HepG2 (cell line): ENCODE results near the gene SLC25A45. TPM values are rescaled to one million over a fixed set of nuclear protein-coding genes. Genes with fewer than 3 reads are reported as not detected.

Experiments
- CBX1 ChIP-seq: IDR thresholded peaks from one replicate; pipeline ENCODE4 v1.6.1; 2016; ENCODE audit warnings: antibody characterized with exemption, low read depth
- CENPX ChIP-seq: sonication (generic); formaldehyde crosslinking; IDR thresholded peaks from 2 replicates; pipeline ENCODE4 v1.9.0; 2021; ENCODE audit warnings: mild to moderate bottlenecking, missing genetic modification reagents, moderate library complexity
- EZH2 ChIP-seq: conservative IDR thresholded peaks from 2 replicates; pipeline ENCODE4 v1.6.1; 2012; ENCODE audit warnings: mild to moderate bottlenecking, low read depth, low read length, moderate library complexity
- FOXO1 ChIP-seq: sonication (generic); formaldehyde crosslinking; IDR thresholded peaks from 2 replicates; pipeline ENCODE4 v1.4.0; 2020; ENCODE audit warnings: missing genetic modification reagents
- HMG20A ChIP-seq: IDR thresholded peaks from 2 replicates; pipeline ENCODE4 v1.6.1; 2016; ENCODE audit warnings: borderline replicate concordance
- NONO ChIP-seq, 2 experiments: fragments of 450-650 bp in 1 of 2; sonication (generic) in 1 of 2; formaldehyde crosslinking in 1 of 2; IDR thresholded peaks in 1 of 2; conservative IDR thresholded peaks in 1 of 2; 2 replicates each; pipeline versions ENCODE4 v1.6.1 to v1.8.0; 2017 to 2022; ENCODE audit warnings: mild to moderate bottlenecking in 1 of 2, missing genetic modification reagents in 1 of 2, moderate library complexity in 1 of 2
- SKIL ChIP-seq: sonication (generic); formaldehyde crosslinking; IDR thresholded peaks from 2 replicates; pipeline ENCODE4 v1.8.0; 2022; ENCODE audit warnings: missing genetic modification reagents, mild to moderate bottlenecking, moderate library complexity, borderline replicate concordance
- SMARCE1 ChIP-seq: fragments of 450-650 bp; IDR thresholded peaks from 2 replicates; pipeline ENCODE4 v1.6.1; 2017; ENCODE audit warnings: borderline replicate concordance
- ZBTB21 ChIP-seq: sonication (generic); formaldehyde crosslinking; IDR thresholded peaks from 2 replicates; pipeline ENCODE4 v1.4.0; 2020; ENCODE audit warnings: missing genetic modification reagents
- ZFP62 ChIP-seq: sonication (generic); formaldehyde crosslinking; IDR thresholded peaks from 2 replicates; pipeline ENCODE4 v1.4.0; 2020; ENCODE audit warnings: missing genetic modification reagents
- ZNF639 ChIP-seq: conservative IDR thresholded peaks from 2 replicates; pipeline ENCODE4 v1.6.1; 2018; ENCODE audit warnings: missing genetic modification reagents
- ZNF749 ChIP-seq: sonication (generic); formaldehyde crosslinking; IDR thresholded peaks from 2 replicates; pipeline ENCODE4 v1.8.0; 2022; ENCODE audit warnings: mild to moderate bottlenecking, missing genetic modification reagents, moderate library complexity, borderline replicate concordance
- ZSCAN31 ChIP-seq: sonication (generic); formaldehyde crosslinking; IDR thresholded peaks from 2 replicates; pipeline ENCODE4 v1.5.0; 2020; ENCODE audit warnings: low read depth, mild to moderate bottlenecking, missing genetic modification reagents
- polyA plus RNA-seq, 8 experiments: library from polyadenylated mRNA; depleted of rRNA in 3 of 8; stranded (reverse) in 7 of 8; unstranded in 1 of 8; fragments of >200 nt; fragmentation: Illumina TruSeq in 4 of 8; extraction: Trizol in 4 of 8; gene quantifications; 2 replicates each; pipeline versions ENCODE4 v1.2.1 to v1.2.3, GENCODE V29; 2011 to 2016; ENCODE audit warnings: low read depth in 4 of 8, missing spikeins in 1 of 8, mixed read lengths in 1 of 8; ENCODE audit not compliant: insufficient read depth in 1 of 8
- total RNA-seq, 5 experiments: library from RNA; depleted of rRNA; stranded (reverse); fragments of >200 nt; fragmentation: Illumina TruSeq; extraction: Trizol; gene quantifications; 2 replicates each; pipeline ENCODE4 v1.2.3, GENCODE V29; 2016; ENCODE audit warnings: low read depth in 1 of 5
- TF ChIP-seq, protein P1 (sequence below): sonication (generic); formaldehyde crosslinking; IDR thresholded peaks from 2 replicates; pipeline ENCODE4 v1.5.0; 2020; ENCODE audit warnings: missing genetic modification reagents
- TF ChIP-seq, protein P2 (sequence below): sonication (generic); formaldehyde crosslinking; IDR thresholded peaks from 2 replicates; pipeline ENCODE4 v1.4.0; 2020; ENCODE audit warnings: mild to moderate bottlenecking, missing genetic modification reagents
- TF ChIP-seq, protein P3 (sequence below): sonication (generic); formaldehyde crosslinking; IDR thresholded peaks from 2 replicates; pipeline ENCODE4 v1.4.0; 2020; ENCODE audit warnings: missing genetic modification reagents, borderline replicate concordance
- TF ChIP-seq, protein P4 (sequence below): sonication (generic); formaldehyde crosslinking; IDR thresholded peaks from 2 replicates; pipeline ENCODE4 v1.8.1; 2023; ENCODE audit warnings: missing genetic modification reagents, mild to moderate bottlenecking, borderline replicate concordance

Gene SLC25A45
- total and polyA plus RNA-seq, 2 of the 13 experiments (the other 11 are each of a cell fraction or from before 2014, with no cell fraction given): 1.2 to 3.4 TPM

DNA sequence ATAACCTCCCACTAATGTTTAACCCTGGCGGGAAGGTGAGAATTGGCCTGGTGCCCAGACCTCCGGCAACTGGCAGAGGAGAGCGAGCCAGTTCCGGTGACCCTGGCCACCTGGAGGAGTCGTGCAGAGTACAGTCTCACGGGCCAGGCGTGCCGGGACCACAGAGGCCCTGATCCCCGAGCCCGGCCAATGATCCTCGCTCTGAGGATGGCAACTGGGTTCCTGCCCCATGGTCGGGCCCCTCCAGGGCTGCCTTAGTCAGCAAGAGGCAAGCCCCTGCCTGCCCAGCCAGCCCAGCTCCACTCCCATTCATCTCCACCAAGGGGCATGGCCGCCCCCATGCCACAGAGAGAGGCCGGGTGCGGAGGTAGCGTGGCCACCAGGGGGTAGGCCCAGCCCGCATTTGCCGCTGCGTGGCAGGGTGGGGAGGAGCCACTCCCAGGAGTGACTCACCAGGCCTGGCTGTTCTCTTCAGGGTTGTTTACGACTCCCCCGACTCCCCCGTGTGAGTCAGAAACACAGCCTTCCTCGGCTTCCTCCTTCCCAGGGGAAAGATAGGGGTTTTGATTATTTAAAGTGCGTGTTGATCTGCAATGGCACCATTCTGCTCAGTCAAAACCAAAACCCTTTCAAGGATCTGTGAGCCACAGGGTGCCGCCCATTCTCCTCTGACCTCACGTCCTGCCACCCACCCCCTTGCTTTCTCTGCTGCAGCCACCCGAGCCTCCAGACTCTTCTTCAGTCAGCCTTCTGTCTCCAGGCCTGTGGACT is at the start of gene SLC25A45 (continued):
- no peak; the same call in 1 of the 2 replicates for TF ChIP-seq ZNF749
- TF ChIP-seq EZH2: no peak
- peak; percentile 92 for TF ChIP-seq SKIL (CRISPR knock-in tag)
- no peak for TF ChIP-seq NONO (IDR thresholded peaks at IDR 0.05)
- peak; percentile 92 for TF ChIP-seq NONO (CRISPR knock-in tag; conservative IDR thresholded peaks at IDR 0.05)
- TF ChIP-seq HMG20A (CRISPR knock-in tag): peak; percentile 68; the same call in 1 of the 2 replicates
- TF ChIP-seq CBX1: no peak
- TF ChIP-seq ZFP62 (CRISPR knock-in tag): no peak
- TF ChIP-seq FOXO1 (CRISPR knock-in tag): peak; percentile 45
- TF ChIP-seq, protein P1, sequence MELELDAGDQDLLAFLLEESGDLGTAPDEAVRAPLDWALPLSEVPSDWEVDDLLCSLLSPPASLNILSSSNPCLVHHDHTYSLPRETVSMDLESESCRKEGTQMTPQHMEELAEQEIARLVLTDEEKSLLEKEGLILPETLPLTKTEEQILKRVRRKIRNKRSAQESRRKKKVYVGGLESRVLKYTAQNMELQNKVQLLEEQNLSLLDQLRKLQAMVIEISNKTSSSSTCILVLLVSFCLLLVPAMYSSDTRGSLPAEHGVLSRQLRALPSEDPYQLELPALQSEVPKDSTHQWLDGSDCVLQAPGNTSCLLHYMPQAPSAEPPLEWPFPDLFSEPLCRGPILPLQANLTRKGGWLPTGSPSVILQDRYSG (CRISPR knock-in tag): no peak
- TF ChIP-seq, protein P2, sequence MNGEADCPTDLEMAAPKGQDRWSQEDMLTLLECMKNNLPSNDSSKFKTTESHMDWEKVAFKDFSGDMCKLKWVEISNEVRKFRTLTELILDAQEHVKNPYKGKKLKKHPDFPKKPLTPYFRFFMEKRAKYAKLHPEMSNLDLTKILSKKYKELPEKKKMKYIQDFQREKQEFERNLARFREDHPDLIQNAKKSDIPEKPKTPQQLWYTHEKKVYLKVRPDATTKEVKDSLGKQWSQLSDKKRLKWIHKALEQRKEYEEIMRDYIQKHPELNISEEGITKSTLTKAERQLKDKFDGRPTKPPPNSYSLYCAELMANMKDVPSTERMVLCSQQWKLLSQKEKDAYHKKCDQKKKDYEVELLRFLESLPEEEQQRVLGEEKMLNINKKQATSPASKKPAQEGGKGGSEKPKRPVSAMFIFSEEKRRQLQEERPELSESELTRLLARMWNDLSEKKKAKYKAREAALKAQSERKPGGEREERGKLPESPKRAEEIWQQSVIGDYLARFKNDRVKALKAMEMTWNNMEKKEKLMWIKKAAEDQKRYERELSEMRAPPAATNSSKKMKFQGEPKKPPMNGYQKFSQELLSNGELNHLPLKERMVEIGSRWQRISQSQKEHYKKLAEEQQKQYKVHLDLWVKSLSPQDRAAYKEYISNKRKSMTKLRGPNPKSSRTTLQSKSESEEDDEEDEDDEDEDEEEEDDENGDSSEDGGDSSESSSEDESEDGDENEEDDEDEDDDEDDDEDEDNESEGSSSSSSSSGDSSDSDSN (CRISPR knock-in tag): peak; percentile 99
- TF ChIP-seq CENPX (CRISPR knock-in tag): no peak
- TF ChIP-seq SMARCE1: no peak
- no peak; the same call in 1 of the 2 replicates for TF ChIP-seq ZBTB21 (CRISPR knock-in tag)
- TF ChIP-seq, protein P3, sequence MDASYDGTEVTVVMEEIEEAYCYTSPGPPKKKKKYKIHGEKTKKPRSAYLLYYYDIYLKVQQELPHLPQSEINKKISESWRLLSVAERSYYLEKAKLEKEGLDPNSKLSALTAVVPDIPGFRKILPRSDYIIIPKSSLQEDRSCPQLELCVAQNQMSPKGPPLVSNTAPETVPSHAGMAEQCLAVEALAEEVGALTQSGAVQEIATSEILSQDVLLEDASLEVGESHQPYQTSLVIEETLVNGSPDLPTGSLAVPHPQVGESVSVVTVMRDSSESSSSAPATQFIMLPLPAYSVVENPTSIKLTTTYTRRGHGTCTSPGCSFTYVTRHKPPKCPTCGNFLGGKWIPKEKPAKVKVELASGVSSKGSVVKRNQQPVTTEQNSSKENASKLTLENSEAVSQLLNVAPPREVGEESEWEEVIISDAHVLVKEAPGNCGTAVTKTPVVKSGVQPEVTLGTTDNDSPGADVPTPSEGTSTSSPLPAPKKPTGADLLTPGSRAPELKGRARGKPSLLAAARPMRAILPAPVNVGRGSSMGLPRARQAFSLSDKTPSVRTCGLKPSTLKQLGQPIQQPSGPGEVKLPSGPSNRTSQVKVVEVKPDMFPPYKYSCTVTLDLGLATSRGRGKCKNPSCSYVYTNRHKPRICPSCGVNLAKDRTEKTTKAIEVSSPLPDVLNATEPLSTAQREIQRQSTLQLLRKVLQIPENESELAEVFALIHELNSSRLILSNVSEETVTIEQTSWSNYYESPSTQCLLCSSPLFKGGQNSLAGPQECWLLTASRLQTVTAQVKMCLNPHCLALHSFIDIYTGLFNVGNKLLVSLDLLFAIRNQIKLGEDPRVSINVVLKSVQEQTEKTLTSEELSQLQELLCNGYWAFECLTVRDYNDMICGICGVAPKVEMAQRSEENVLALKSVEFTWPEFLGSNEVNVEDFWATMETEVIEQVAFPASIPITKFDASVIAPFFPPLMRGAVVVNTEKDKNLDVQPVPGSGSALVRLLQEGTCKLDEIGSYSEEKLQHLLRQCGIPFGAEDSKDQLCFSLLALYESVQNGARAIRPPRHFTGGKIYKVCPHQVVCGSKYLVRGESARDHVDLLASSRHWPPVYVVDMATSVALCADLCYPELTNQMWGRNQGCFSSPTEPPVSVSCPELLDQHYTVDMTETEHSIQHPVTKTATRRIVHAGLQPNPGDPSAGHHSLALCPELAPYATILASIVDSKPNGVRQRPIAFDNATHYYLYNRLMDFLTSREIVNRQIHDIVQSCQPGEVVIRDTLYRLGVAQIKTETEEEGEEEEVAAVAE (CRISPR knock-in tag): peak; percentile 39; the same call in 1 of the 2 replicates
- TF ChIP-seq, protein P4, sequence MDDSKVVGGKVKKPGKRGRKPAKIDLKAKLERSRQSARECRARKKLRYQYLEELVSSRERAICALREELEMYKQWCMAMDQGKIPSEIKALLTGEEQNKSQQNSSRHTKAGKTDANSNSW (CRISPR knock-in tag): no peak; the same call in 1 of the 2 replicates
- no peak for TF ChIP-seq ZSCAN31 (CRISPR knock-in tag)
- peak; percentile 68 for TF ChIP-seq ZNF639 (CRISPR knock-in tag)
